DOHH2 (cell line): Measurements from ENCODE around the gene LMOD3.

Source experiments
- H3F3A ChIP-seq: fragments of 200-600 bp; sonication (generic), shearing (Covaris generic); 2 replicates; pipeline ENCODE4 v1.6.0; 2016; ENCODE audit warnings: antibody characterized with exemption, mild to moderate bottlenecking; ENCODE audit not compliant: control insufficient read depth, insufficient read depth
- H3K27ac ChIP-seq: fragments of 200-600 bp; sonication (generic); 2 replicates; pipeline ENCODE4 v1.5.1; 2014; ENCODE audit warnings: low read depth, mild to moderate bottlenecking, low read length, moderate library complexity
- H3K27me3 ChIP-seq: fragments of 200-600 bp; sonication (generic); 2 replicates; pipeline ENCODE4 v1.6.1; 2014; ENCODE audit warnings: mild to moderate bottlenecking, low read length, mixed read lengths; ENCODE audit not compliant: control insufficient read depth
- H3K36me3 ChIP-seq: fragments of 200-600 bp; sonication (generic); 2 replicates; pipeline ENCODE4 v1.6.1; 2014; ENCODE audit warnings: mild to moderate bottlenecking, low read length, moderate library complexity, mixed read lengths; ENCODE audit not compliant: control insufficient read depth
- H3K4me1 ChIP-seq: fragments of 200-600 bp; sonication (generic); 2 replicates; pipeline ENCODE4 v1.6.1; 2014; ENCODE audit warnings: mild to moderate bottlenecking, low read length, mixed read lengths; ENCODE audit not compliant: control insufficient read depth
- H3K4me2 ChIP-seq: fragments of 200-600 bp; sonication (generic); 2 replicates; pipeline ENCODE4 v1.6.0; 2014; ENCODE audit warnings: mild to moderate bottlenecking, low read length, moderate library complexity
- H3K4me3 ChIP-seq: fragments of 200-600 bp; sonication (generic); 2 replicates; pipeline ENCODE4 v1.5.1; 2014; ENCODE audit warnings: mild to moderate bottlenecking, low read length, mixed read lengths
- H3K79me2 ChIP-seq: fragments of 200-600 bp; sonication (generic); 2 replicates; pipeline ENCODE4 v1.6.1; 2014; ENCODE audit warnings: mild to moderate bottlenecking, low read length, mixed read lengths; ENCODE audit not compliant: control insufficient read depth
- H3K9me2 ChIP-seq: fragments of 200-600 bp; sonication (generic); replicated peaks from 2 replicates; pipeline ENCODE4 v1.6.1; 2014; ENCODE audit warnings: mild to moderate bottlenecking, low read length, mixed read lengths; ENCODE audit not compliant: control insufficient read depth
- H3K9me3 ChIP-seq: fragments of 200-600 bp; sonication (generic); 2 replicates; pipeline ENCODE4 v1.6.1; 2014; ENCODE audit warnings: antibody characterized with exemption, low read length, mixed read lengths; ENCODE audit not compliant: control insufficient read depth, insufficient read depth
- H4K20me1 ChIP-seq: fragments of 200-600 bp; sonication (generic); 2 replicates; pipeline ENCODE4 v1.6.0; 2014; ENCODE audit warnings: low read depth, mild to moderate bottlenecking, antibody characterized with exemption, low read length, moderate library complexity; ENCODE audit not compliant: control insufficient read depth, insufficient read depth
- EZH2phosphoT487 ChIP-seq: fragments of 200-600 bp; sonication (generic); IDR thresholded peaks from 2 replicates; pipeline ENCODE4 v1.6.1; 2017; ENCODE audit warnings: borderline replicate concordance, mild to moderate bottlenecking, antibody characterized with exemption, low read length, moderate library complexity, mixed read lengths
- TF ChIP-seq, protein P1 (sequence below): fragments of 200-600 bp; sonication (generic); IDR thresholded peaks from one replicate; pipeline ENCODE4 v1.5.1; 2014; ENCODE audit warnings: antibody characterized with exemption, mild to moderate bottlenecking, low read depth, low read length; ENCODE audit not compliant: poor library complexity, severe bottlenecking

Gene LMOD3

GRCh38 chr3:69065318-69065964, 57.0 kb downstream of the LMOD3 start:
- Histone ChIP-seq H3K36me3 (peaks cover 55% of the 10 kb centered on the region), H3K9me3 (no peaks in the 10 kb centered on the region), H3K4me2 (no peak overlapping the region)

GRCh38 chr3:69063636-69064035, 58.8 kb downstream of the LMOD3 start:
- no peaks in the 10 kb centered on the region for H3K9me2 ChIP-seq
- H3K4me1 ChIP-seq = peaks cover 12% of the 10 kb centered on the region
- H3K27me3 ChIP-seq = no peaks in the 10 kb centered on the region
- TF ChIP-seq, protein P1, sequence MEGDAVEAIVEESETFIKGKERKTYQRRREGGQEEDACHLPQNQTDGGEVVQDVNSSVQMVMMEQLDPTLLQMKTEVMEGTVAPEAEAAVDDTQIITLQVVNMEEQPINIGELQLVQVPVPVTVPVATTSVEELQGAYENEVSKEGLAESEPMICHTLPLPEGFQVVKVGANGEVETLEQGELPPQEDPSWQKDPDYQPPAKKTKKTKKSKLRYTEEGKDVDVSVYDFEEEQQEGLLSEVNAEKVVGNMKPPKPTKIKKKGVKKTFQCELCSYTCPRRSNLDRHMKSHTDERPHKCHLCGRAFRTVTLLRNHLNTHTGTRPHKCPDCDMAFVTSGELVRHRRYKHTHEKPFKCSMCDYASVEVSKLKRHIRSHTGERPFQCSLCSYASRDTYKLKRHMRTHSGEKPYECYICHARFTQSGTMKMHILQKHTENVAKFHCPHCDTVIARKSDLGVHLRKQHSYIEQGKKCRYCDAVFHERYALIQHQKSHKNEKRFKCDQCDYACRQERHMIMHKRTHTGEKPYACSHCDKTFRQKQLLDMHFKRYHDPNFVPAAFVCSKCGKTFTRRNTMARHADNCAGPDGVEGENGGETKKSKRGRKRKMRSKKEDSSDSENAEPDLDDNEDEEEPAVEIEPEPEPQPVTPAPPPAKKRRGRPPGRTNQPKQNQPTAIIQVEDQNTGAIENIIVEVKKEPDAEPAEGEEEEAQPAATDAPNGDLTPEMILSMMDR = no peak
- no peak for TF ChIP-seq EZH2phosphoT487
- no peaks in the 10 kb centered on the region for H3K9me3 ChIP-seq
- no peaks in the 10 kb centered on the region; the same call in 1 of the 2 replicates for H3F3A ChIP-seq
- H3K4me3 ChIP-seq = no peak overlapping the region
- H3K79me2 ChIP-seq = no peaks in the 10 kb centered on the region
- H3K4me2 ChIP-seq = no peak overlapping the region
- H4K20me1 ChIP-seq = no peaks in the 10 kb centered on the region
- H3K27ac ChIP-seq = no peak overlapping the region
- peaks cover 60% of the 10 kb centered on the region for H3K36me3 ChIP-seq

More at GRCh38 chr3:69065318-69065964, 57.0 kb downstream of the LMOD3 start:
- no peak overlapping the region for H3K4me3 ChIP-seq
- H3K79me2 ChIP-seq = no peaks in the 10 kb centered on the region
- H4K20me1 ChIP-seq = no peaks in the 10 kb centered on the region
- no peaks in the 10 kb centered on the region for H3K9me2 ChIP-seq
- no peak overlapping the region for H3K27ac ChIP-seq
- no peaks in the 10 kb centered on the region for H3K27me3 ChIP-seq
- H3K4me1 ChIP-seq = no peaks in the 10 kb centered on the region
- TF ChIP-seq EZH2phosphoT487 = no peak
- TF ChIP-seq, protein P1 = no peak
- no peaks in the 10 kb centered on the region for H3F3A ChIP-seq

GRCh38 chr3:69059688-69060087, 62.7 kb downstream of the LMOD3 start:
- no peaks in the 10 kb centered on the region for H4K20me1 ChIP-seq
- H3K9me2 ChIP-seq = no peaks in the 10 kb centered on the region
- peaks cover 20% of the 10 kb centered on the region for H3K4me1 ChIP-seq
- H3K79me2 ChIP-seq = no peaks in the 10 kb centered on the region
- H3F3A ChIP-seq = peaks cover 9% of the 10 kb centered on the region
- H3K36me3 ChIP-seq = peaks cover 89% of the 10 kb centered on the region
- TF ChIP-seq EZH2phosphoT487 = no peak
- TF ChIP-seq, protein P1 = no peak
- H3K4me2 ChIP-seq = no peak overlapping the region
- no peak overlapping the region for H3K4me3 ChIP-seq
- no peaks in the 10 kb centered on the region for H3K9me3 ChIP-seq
- no peaks in the 10 kb centered on the region for H3K27me3 ChIP-seq
- no peak overlapping the region for H3K27ac ChIP-seq
